Measurements from ENCODE around the gene ICA1. TPM values are rescaled to one million over a fixed set of nuclear protein-coding genes. Genes with fewer than 3 reads are reported as not detected.

The ICA1 gene
- total and polyA plus RNA-seq, 2 donors (not counting 3 experiments of a cell fraction or from before 2014, with no cell fraction given), result 19.0 to 47.1 TPM

DNA sequence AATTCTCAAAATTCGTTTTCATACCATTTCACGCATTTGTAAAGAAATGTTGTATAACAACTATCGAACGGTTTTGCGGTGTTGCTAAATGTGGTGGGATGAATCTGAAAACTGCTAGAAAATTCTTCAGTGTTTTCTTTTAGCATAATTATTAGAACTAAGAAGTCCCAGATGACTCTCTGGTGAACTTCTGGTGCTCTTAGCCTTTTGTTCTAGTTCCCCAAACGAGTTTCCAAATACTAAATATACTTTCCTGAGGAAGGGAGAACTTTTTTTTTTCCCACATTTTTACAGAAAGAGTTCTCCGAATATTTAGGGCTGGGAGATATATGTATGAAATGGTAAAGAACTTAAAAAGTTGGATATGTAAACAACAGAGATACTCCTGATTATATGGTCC lies 82.5 kb downstream of the ICA1 start:
- Histone ChIP-seq H3K9me1 (replicated peaks; ENCODE audit: control insufficient read depth, extremely low read depth, insufficient read depth, low read length) (no peaks in the 10 kb centered on the region), H3K4me1 (ENCODE audit: control insufficient read depth, extremely low read depth, insufficient read depth, low read length) (peaks cover 14% of the 10 kb centered on the region), H3K4me3 (replicated peaks in 1 of 3; ENCODE audit: insufficient read depth in 1 of 3, low read depth in 1 of 3, low read length in 3 of 3) (no peak overlapping the region), H3K79me2 (ENCODE audit: control insufficient read depth, insufficient read depth, low read length) (no peaks in the 10 kb centered on the region), H3K9me3 (replicated peaks; ENCODE audit: control insufficient read depth, insufficient read depth, low read length) (no peaks in the 10 kb centered on the region), H3K36me3 (ENCODE audit: control insufficient read depth in 2 of 2, extremely low read depth in 1 of 2, insufficient read depth in 2 of 2, low read length in 2 of 2) (no peaks in the 10 kb centered on the region), H2AFZ (ENCODE audit: low read depth, low read length) (no peak overlapping the region), H3K4me2 (ENCODE audit: insufficient read depth, low read length) (no peak overlapping the region), H3K9ac (replicated peaks; ENCODE audit: extremely low read depth, insufficient read depth, low read length) (no peak overlapping the region), H3K27me3 (ENCODE audit: control insufficient read depth in 2 of 2, insufficient read depth in 2 of 2, low read length in 2 of 2) (no peaks in the 10 kb centered on the region), H3K27ac (ENCODE audit: insufficient read depth, low read depth, low read length) (no peak overlapping the region), H4K20me1 (replicated peaks; ENCODE audit: control insufficient read depth, extremely low read depth, insufficient read depth, low read length) (no peaks in the 10 kb centered on the region)
- no TSS peak for BruUV-seq (replicated peaks)
- dilution Hi-C loops (cut with MboI; ENCODE audit: extremely low pct_ligation_motif_present, low sequenced_read_pairs) (no loop called here), intact Hi-C loops (cut with micrococcal nuclease) (no loop called here)
- DNase-seq (ENCODE audit: low read depth, low spot score), result no peak
- no peak for FAIRE-seq
- POLR2A ChIA-PET, result no interaction called here
- no peak for TF ChIP-seq JUN (IDR thresholded peaks at IDR 0.05; ENCODE audit: borderline replicate concordance, insufficient read depth, insufficient read length, low read depth)
- no peak for TF ChIP-seq POLR2A (IDR thresholded peaks at IDR 0.05; ENCODE audit: low read depth, low read length)
- no peak for TF ChIP-seq EZH2 (IDR thresholded peaks at IDR 0.05; ENCODE audit: borderline replicate concordance, low read depth, low read length, severe bottlenecking)
- TF ChIP-seq, protein P1, sequence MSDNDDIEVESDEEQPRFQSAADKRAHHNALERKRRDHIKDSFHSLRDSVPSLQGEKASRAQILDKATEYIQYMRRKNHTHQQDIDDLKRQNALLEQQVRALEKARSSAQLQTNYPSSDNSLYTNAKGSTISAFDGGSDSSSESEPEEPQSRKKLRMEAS (IDR thresholded peaks at IDR 0.05; ENCODE audit: insufficient read depth, insufficient read length), result no peak
- TF ChIP-seq, protein P2, sequence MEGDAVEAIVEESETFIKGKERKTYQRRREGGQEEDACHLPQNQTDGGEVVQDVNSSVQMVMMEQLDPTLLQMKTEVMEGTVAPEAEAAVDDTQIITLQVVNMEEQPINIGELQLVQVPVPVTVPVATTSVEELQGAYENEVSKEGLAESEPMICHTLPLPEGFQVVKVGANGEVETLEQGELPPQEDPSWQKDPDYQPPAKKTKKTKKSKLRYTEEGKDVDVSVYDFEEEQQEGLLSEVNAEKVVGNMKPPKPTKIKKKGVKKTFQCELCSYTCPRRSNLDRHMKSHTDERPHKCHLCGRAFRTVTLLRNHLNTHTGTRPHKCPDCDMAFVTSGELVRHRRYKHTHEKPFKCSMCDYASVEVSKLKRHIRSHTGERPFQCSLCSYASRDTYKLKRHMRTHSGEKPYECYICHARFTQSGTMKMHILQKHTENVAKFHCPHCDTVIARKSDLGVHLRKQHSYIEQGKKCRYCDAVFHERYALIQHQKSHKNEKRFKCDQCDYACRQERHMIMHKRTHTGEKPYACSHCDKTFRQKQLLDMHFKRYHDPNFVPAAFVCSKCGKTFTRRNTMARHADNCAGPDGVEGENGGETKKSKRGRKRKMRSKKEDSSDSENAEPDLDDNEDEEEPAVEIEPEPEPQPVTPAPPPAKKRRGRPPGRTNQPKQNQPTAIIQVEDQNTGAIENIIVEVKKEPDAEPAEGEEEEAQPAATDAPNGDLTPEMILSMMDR (IDR thresholded peaks at IDR 0.05; ENCODE audit: extremely low read depth in 1 of 2, insufficient read depth in 1 of 2, low read depth in 1 of 2, low read length in 2 of 2), result no peak
- no peak for TF ChIP-seq GATA2 (IDR thresholded peaks at IDR 0.05; ENCODE audit: insufficient read depth, insufficient read length, low read depth, low read length)
- TF ChIP-seq MYC (IDR thresholded peaks at IDR 0.05; ENCODE audit: low read depth, low read length), result no peak
- no peak for TF ChIP-seq FOS (IDR thresholded peaks at IDR 0.05; ENCODE audit: borderline replicate concordance, insufficient read depth, low read length)
- TF ChIP-seq POLR2AphosphoS5 (IDR thresholded peaks at IDR 0.05; ENCODE audit: insufficient read depth, low read depth, low read length), result no peak
- CTCF ChIA-PET, result interaction anchor here (1.3 to 1.5 kb wide), 2 partner anchors 8 to 11 kb away, joined by 4 to 7 read pairs; no protein-coding TSS in a partner anchor

All from endothelial cell of umbilical vein (primary cell).